Panc1 (cell line): ENCODE results near the gene FYCO1.

ENCODE experiments used
- CTCF ChIP-seq: fragments of 450-650 bp; IDR thresholded peaks from 2 replicates; pipeline ENCODE4 v1.5.1; 2017; ENCODE audit warnings: mild to moderate bottlenecking
- REST ChIP-seq, 2 experiments: IDR thresholded peaks; 2 replicates each; pipeline ENCODE4 v1.6.1; 2011 to 2012; ENCODE audit warnings: low read depth in 2 of 2, control low read depth in 1 of 2, low read length in 1 of 2, mild to moderate bottlenecking in 1 of 2, moderate library complexity in 1 of 2; ENCODE audit not compliant: insufficient read depth in 1 of 2

GRCh38 chr3:45954306-45954705 is 41.3 kb downstream of the FYCO1 start:
- TF ChIP-seq CTCF: no peak
- TF ChIP-seq REST (IDR thresholded peaks at IDR 0.05; ENCODE audit: insufficient read depth in 1 of 2, low read depth in 2 of 2, low read length in 1 of 2): no peak
